HG02763 (cell line): Measurements from ENCODE around the gene CEP170B.
"Not testable (repeated sequence)": the region's sequence is repeated elsewhere in the genome, so short reads cannot be mapped to it uniquely, and the experiment has no call there.

Experiments used
- ATAC-seq: cut with Tn5 transposase; IDR thresholded peaks from one replicate; pipeline ENCODE4 v1.9.1; 2021; ENCODE audit warnings: mild to moderate bottlenecking, moderate library complexity; ENCODE audit not compliant: unreplicated experiment

Gene CEP170B

GRCh38 chr14:104877066-104877805 is 12.2 kb downstream of the CEP170B start:
- ATAC-seq, result no peak

GRCh38 chr14:104877806-104878550 is 12.9 kb downstream of the CEP170B start:
- no peak for ATAC-seq

- ATAC-seq, result no peak
Measured at GRCh38 chr14:104878582-104878981, 13.5 kb downstream of the CEP170B start.

- no peak for ATAC-seq
Measured at GRCh38 chr14:104879201-104879982, 14.3 kb downstream of the CEP170B start.

GRCh38 chr14:104879983-104880565 is 15.0 kb downstream of the CEP170B start:
- ATAC-seq, result no peak

- ATAC-seq, result no peak
Measured at GRCh38 chr14:104880584-104881210, 15.6 kb downstream of the CEP170B start.

- ATAC-seq, result no peak
Measured at GRCh38 chr14:104881369-104881979, 16.4 kb downstream of the CEP170B start.

GRCh38 chr14:104882325-104882973 is 17.4 kb downstream of the CEP170B start:
- no peak for ATAC-seq

GRCh38 chr14:104882991-104883660 is 18.1 kb downstream of the CEP170B start:
- ATAC-seq, result no peak

- ATAC-seq, result no peak
Measured at GRCh38 chr14:104883681-104884361, 18.8 kb downstream of the CEP170B start.

GRCh38 chr14:104884381-104884780 is 19.3 kb downstream of the CEP170B start:
- ATAC-seq, result not testable (repeated sequence)

- no peak for ATAC-seq
Measured at GRCh38 chr14:104885031-104885972, 20.2 kb downstream of the CEP170B start.

- no peak for ATAC-seq
Measured at GRCh38 chr14:104885973-104886689, 21.1 kb downstream of the CEP170B start.

- no peak for ATAC-seq
Measured at GRCh38 chr14:104886690-104887622, 21.9 kb downstream of the CEP170B start.

GRCh38 chr14:104887623-104888488 is 22.8 kb downstream of the CEP170B start:
- ATAC-seq, result no peak
